Kidney tubule cell (primary cell): Measurements from ENCODE around the gene PDYN.

Experiments
- DNase-seq: peaks from one replicate; pipeline ENCODE4 v3.0.0-alpha.2; 2018; ENCODE audit warnings: low spot score

The PDYN gene

GRCh38 chr20:1951436-1952115 is 42.3 kb downstream of the PDYN start:
- DNase-seq: no peak

GRCh38 chr20:1950836-1951235 is 43.0 kb downstream of the PDYN start:
- no peak for DNase-seq

- no peak for DNase-seq
Measured at GRCh38 chr20:1949347-1950100, 44.3 kb downstream of the PDYN start.

- no peak for DNase-seq
Measured at GRCh38 chr20:1947535-1947846, 46.4 kb downstream of the PDYN start.

GRCh38 chr20:1946762-1947534 is 46.9 kb downstream of the PDYN start:
- peak; percentile 48 for DNase-seq

GRCh38 chr20:1946442-1946761 is 47.5 kb downstream of the PDYN start:
- DNase-seq: no peak

GRCh38 chr20:1945660-1946059 is 48.2 kb downstream of the PDYN start:
- DNase-seq: no peak

- DNase-seq: no peak
Measured at GRCh38 chr20:1945134-1945618, 48.7 kb downstream of the PDYN start.

GRCh38 chr20:1944345-1945091 is 49.3 kb downstream of the PDYN start:
- no peak for DNase-seq

- DNase-seq: no peak
Measured at GRCh38 chr20:1943275-1944002, 50.4 kb downstream of the PDYN start.

GRCh38 chr20:1942486-1943274 is 51.2 kb downstream of the PDYN start:
- no peak for DNase-seq

- DNase-seq: no peak
Measured at GRCh38 chr20:1942061-1942460, 51.8 kb downstream of the PDYN start.

- DNase-seq: peak; percentile 53
Measured at GRCh38 chr20:1941226-1941625, 52.6 kb downstream of the PDYN start.

GRCh38 chr20:1940581-1940980 is 53.3 kb downstream of the PDYN start:
- peak; percentile 84 for DNase-seq

- no peak for DNase-seq
Measured at GRCh38 chr20:1939270-1939595, 54.6 kb downstream of the PDYN start.

- no peak for DNase-seq
Measured at GRCh38 chr20:1938464-1939269, 55.2 kb downstream of the PDYN start.

- DNase-seq: no peak
Measured at GRCh38 chr20:1937316-1937976, 56.4 kb downstream of the PDYN start.

- DNase-seq: no peak
Measured at GRCh38 chr20:1935696-1936366, 58.0 kb downstream of the PDYN start.
